Stimulated activated naive CD8-positive, alpha-beta T cell treated with anti-CD3 and anti-CD28 coated beads, Interleukin-15, amount 100 ng/mL, for 72 hours (primary cell): Measurements from ENCODE around the gene MAD1L1.
A peak's percentile ranks its signal among the peaks of the same experiment; 100 is the strongest.

Source experiments
- ATAC-seq: fragments of 150-1000 bp; cut with Tn5 transposase; 2 replicates; pipeline ENCODE4 v1.10.0; 2021; ENCODE audit warnings: mild to moderate bottlenecking, moderate library complexity
- DNase-seq, 2 donors: peaks; one replicate each; pipeline ENCODE4 v3.0.0; 2021 to 2022
- H3K27ac Mint-ChIP-seq, 2 donors: one replicate each; pipeline ENCODE4 v1.8.0; 2022; ENCODE audit warnings: mild to moderate bottlenecking in 2 of 2, mixed read lengths in 2 of 2, moderate library complexity in 2 of 2
- H3K27me3 Mint-ChIP-seq: one replicate; pipeline ENCODE4 v1.8.0; 2022; ENCODE audit warnings: mixed read lengths
- H3K4me1 Mint-ChIP-seq: one replicate; pipeline ENCODE4 v1.8.0; 2022; ENCODE audit warnings: mild to moderate bottlenecking, mixed read lengths
- H3K4me3 Mint-ChIP-seq, 2 donors: one replicate each; pipeline ENCODE4 v1.8.0; 2022; ENCODE audit warnings: mild to moderate bottlenecking in 2 of 2, mixed read lengths in 2 of 2, moderate library complexity in 1 of 2
- H3K9me3 Mint-ChIP-seq, 2 donors: one replicate each; pipeline ENCODE4 v1.8.0; 2022; ENCODE audit warnings: mixed read lengths in 2 of 2

MAD1L1 gene

GRCh38 chr7:1779445-1779844 is 453.3 kb downstream of the MAD1L1 start:
- Mint-ChIP-seq H3K27ac (no peak overlapping the region), H3K4me3 (no peak overlapping the region), H3K4me1 (no peaks in the 10 kb centered on the region), H3K27me3 (no peaks in the 10 kb centered on the region), H3K9me3 (peaks cover 7 to 26% of the 10 kb centered on the region in 2 donors)
- ATAC-seq (no peak), DNase-seq (no peak)

DNA sequence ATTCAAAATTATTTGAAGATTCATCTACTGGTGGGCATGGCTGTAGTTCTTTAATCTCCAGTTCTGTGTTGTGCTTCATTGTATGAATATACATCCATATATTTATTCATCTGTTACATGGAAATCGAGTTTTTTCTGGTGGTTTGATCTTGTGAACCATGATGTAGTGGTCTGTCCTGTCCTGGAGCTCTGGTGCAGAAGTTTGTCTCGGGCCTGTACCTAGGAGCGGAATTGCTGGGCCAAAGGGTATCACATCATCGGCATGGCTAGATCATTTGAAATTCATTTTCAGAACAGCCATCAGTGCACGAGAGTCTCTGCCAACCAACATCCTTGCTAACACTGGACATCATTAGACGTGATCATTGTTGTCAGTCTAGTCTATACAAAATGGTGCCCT is 455.6 kb downstream of the MAD1L1 start:
- no peak for ATAC-seq
- Mint-ChIP-seq H3K9me3 (peaks cover 13 to 35% of the 10 kb centered on the region in 2 donors), H3K4me1 (no peaks in the 10 kb centered on the region), H3K27me3 (no peaks in the 10 kb centered on the region), H3K4me3 (no peak overlapping the region), H3K27ac (no peak overlapping the region)
- DNase-seq = no peak

- no peaks in the 10 kb centered on the region for H3K27me3 Mint-ChIP-seq
Observed at GRCh38 chr7:1775389-1775788, 457.4 kb downstream of the MAD1L1 start.

DNA sequence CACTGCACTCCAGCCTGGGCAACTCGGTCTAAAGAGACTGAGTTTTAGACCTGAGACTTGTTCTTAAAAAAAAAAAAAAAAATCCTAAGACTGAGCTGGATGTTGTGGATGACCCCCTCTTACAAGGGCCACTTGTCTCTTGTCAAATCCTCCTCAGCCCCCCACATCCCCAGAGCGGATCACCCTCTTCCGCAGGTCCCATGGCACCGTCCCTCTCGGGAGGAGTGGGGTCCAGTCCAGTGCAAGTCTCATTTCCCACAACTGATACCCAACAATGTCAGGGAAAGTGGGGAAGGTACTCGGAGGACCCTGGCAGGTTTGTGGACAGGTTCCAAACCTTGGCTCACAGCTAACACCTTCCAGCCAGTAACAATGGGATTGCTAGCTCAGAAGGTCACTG is 462.4 kb downstream of the MAD1L1 start:
- DNase-seq (no peak), ATAC-seq (no peak)
- H3K27me3 Mint-ChIP-seq = no peaks in the 10 kb centered on the region
- H3K27ac Mint-ChIP-seq = no peak overlapping the region
- no peaks in the 10 kb centered on the region for H3K4me1 Mint-ChIP-seq
- no peak overlapping the region for H3K4me3 Mint-ChIP-seq
- H3K9me3 Mint-ChIP-seq = peaks cover 7 to 14% of the 10 kb centered on the region in 2 donors

More at GRCh38 chr7:1775389-1775788, 457.4 kb downstream of the MAD1L1 start:
- no peak overlapping the region for H3K4me3 Mint-ChIP-seq
- ATAC-seq (no peak), DNase-seq (no peak)
- peaks cover 13 to 35% of the 10 kb centered on the region in 2 donors for H3K9me3 Mint-ChIP-seq
- no peaks in the 10 kb centered on the region for H3K4me1 Mint-ChIP-seq
- H3K27ac Mint-ChIP-seq = no peak overlapping the region

GRCh38 chr7:1769286-1770200 is 463.2 kb downstream of the MAD1L1 start:
- DNase-seq = no peak
- no peak overlapping the region for H3K4me3 Mint-ChIP-seq
- H3K9me3 Mint-ChIP-seq = peaks cover 7 to 10% of the 10 kb centered on the region in 2 donors
- no peak overlapping the region for H3K27ac Mint-ChIP-seq
- ATAC-seq = no peak
- no peaks in the 10 kb centered on the region for H3K27me3 Mint-ChIP-seq
- H3K4me1 Mint-ChIP-seq = no peaks in the 10 kb centered on the region

- ATAC-seq (no peak), DNase-seq (no peak)
- Mint-ChIP-seq H3K27ac (no peak overlapping the region), H3K4me3 (no peak overlapping the region), H3K27me3 (no peaks in the 10 kb centered on the region), H3K9me3 (peaks cover 7 to 10% of the 10 kb centered on the region in 2 donors), H3K4me1 (no peaks in the 10 kb centered on the region)
Observed at GRCh38 chr7:1768832-1769231, 463.9 kb downstream of the MAD1L1 start.

DNA sequence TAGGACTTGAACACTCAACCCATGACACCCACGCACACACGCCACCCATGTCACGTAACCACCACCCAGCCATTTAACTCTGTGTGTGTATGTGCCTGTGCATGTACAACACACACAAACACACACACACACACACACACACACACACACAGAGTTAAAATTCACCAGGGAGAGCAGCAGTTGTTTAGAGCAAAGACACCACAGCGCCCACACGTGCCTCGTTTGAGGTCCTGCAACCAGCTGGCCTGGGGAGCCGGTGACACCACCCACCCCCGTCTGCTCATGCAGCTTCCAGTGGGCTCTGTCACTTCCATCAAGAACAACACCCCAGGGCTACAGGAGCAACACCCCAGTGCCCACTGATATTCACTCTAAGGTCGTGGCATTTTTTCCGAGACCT is 465.2 kb downstream of the MAD1L1 start:
- Mint-ChIP-seq H3K4me1 (no peaks in the 10 kb centered on the region), H3K9me3 (peaks cover 0 to 4% of the 10 kb centered on the region in 2 donors), H3K27me3 (no peaks in the 10 kb centered on the region), H3K27ac (peak overlapping the region in 1 of 2 donors; percentile 63), H3K4me3 (no peak overlapping the region)
- no peak for ATAC-seq
- no peak for DNase-seq
